ENCODE measurements around the gene ERP29.
"Not testable (repeated sequence)": the region's sequence is repeated elsewhere in the genome, so short reads cannot be mapped to it uniquely, and the experiment has no call there.

ERP29 gene

GRCh38 chr12:111991535-111991934 is 21.7 kb upstream of the ERP29 start:
- Histone ChIP-seq H3K36me3 (ENCODE audit: insufficient read depth, low read length) (no peaks in the 10 kb centered on the region), H3K79me2 (ENCODE audit: control insufficient read depth, insufficient read depth, low read length, unreplicated experiment) (no peaks in the 10 kb centered on the region), H3K4me1 (ENCODE audit: control insufficient read depth, insufficient read depth, low read length, unreplicated experiment) (no peaks in the 10 kb centered on the region), H2AFZ (ENCODE audit: low read length, unreplicated experiment) (no peak overlapping the region), H3K27ac (ENCODE audit: low read depth, low read length) (no peak overlapping the region), H3K27me3 (ENCODE audit: insufficient read depth, low read length) (no peaks in the 10 kb centered on the region), H3K4me3 (ENCODE audit: low read depth, low read length) (no peak overlapping the region)

- no peak overlapping the region for H2AFZ ChIP-seq (ENCODE audit: low read length, unreplicated experiment)
- H3K27ac ChIP-seq (ENCODE audit: low read depth, low read length): no peak overlapping the region
- H3K4me3 ChIP-seq (ENCODE audit: low read depth, low read length): no peak overlapping the region
- H3K4me1 ChIP-seq (ENCODE audit: control insufficient read depth, insufficient read depth, low read length, unreplicated experiment): no peaks in the 10 kb centered on the region
- no peaks in the 10 kb centered on the region for H3K27me3 ChIP-seq (ENCODE audit: insufficient read depth, low read length)
- no peaks in the 10 kb centered on the region for H3K79me2 ChIP-seq (ENCODE audit: control insufficient read depth, insufficient read depth, low read length, unreplicated experiment)
- H3K36me3 ChIP-seq (ENCODE audit: insufficient read depth, low read length): no peaks in the 10 kb centered on the region
These were observed 21.3 kb upstream of the ERP29 start for GRCh38 chr12:111991946-111992345.

- no peaks in the 10 kb centered on the region for H3K36me3 ChIP-seq (ENCODE audit: insufficient read depth, low read length)
- H3K27me3 ChIP-seq (ENCODE audit: insufficient read depth, low read length): no peaks in the 10 kb centered on the region
- H3K27ac ChIP-seq (ENCODE audit: low read depth, low read length): no peak overlapping the region
- H3K4me3 ChIP-seq (ENCODE audit: low read depth, low read length): no peak overlapping the region
- no peak overlapping the region for H2AFZ ChIP-seq (ENCODE audit: low read length, unreplicated experiment)
- H3K4me1 ChIP-seq (ENCODE audit: control insufficient read depth, insufficient read depth, low read length, unreplicated experiment): no peaks in the 10 kb centered on the region
- no peaks in the 10 kb centered on the region for H3K79me2 ChIP-seq (ENCODE audit: control insufficient read depth, insufficient read depth, low read length, unreplicated experiment)
These were observed 20.8 kb upstream of the ERP29 start for GRCh38 chr12:111992464-111992863.

- Histone ChIP-seq H3K27me3 (ENCODE audit: insufficient read depth, low read length) (no peaks in the 10 kb centered on the region), H3K27ac (ENCODE audit: low read depth, low read length) (no peak overlapping the region), H3K79me2 (ENCODE audit: control insufficient read depth, insufficient read depth, low read length, unreplicated experiment) (no peaks in the 10 kb centered on the region), H3K4me3 (ENCODE audit: low read depth, low read length) (no peak overlapping the region), H3K4me1 (ENCODE audit: control insufficient read depth, insufficient read depth, low read length, unreplicated experiment) (no peaks in the 10 kb centered on the region), H2AFZ (ENCODE audit: low read length, unreplicated experiment) (no peak overlapping the region), H3K36me3 (ENCODE audit: insufficient read depth, low read length) (no peaks in the 10 kb centered on the region)
These were observed 19.7 kb upstream of the ERP29 start for GRCh38 chr12:111993292-111994150.

- H3K27me3 ChIP-seq (ENCODE audit: insufficient read depth, low read length); H3K79me2 ChIP-seq (ENCODE audit: control insufficient read depth, insufficient read depth, low read length, unreplicated experiment); H3K36me3 ChIP-seq (ENCODE audit: insufficient read depth, low read length); H3K4me3 ChIP-seq (ENCODE audit: low read depth, low read length); H2AFZ ChIP-seq (ENCODE audit: low read length, unreplicated experiment); H3K4me1 ChIP-seq (ENCODE audit: control insufficient read depth, insufficient read depth, low read length, unreplicated experiment); H3K27ac ChIP-seq (ENCODE audit: low read depth, low read length): not testable (repeated sequence)
These were observed 18.8 kb upstream of the ERP29 start for GRCh38 chr12:111994211-111995111.

GRCh38 chr12:111995782-111996480 is 17.3 kb upstream of the ERP29 start:
- Histone ChIP-seq H3K4me3 (ENCODE audit: low read depth, low read length) (no peak overlapping the region), H3K4me1 (ENCODE audit: control insufficient read depth, insufficient read depth, low read length, unreplicated experiment) (no peaks in the 10 kb centered on the region), H3K27me3 (ENCODE audit: insufficient read depth, low read length) (no peaks in the 10 kb centered on the region), H3K27ac (ENCODE audit: low read depth, low read length) (no peak overlapping the region), H2AFZ (ENCODE audit: low read length, unreplicated experiment) (no peak overlapping the region), H3K36me3 (ENCODE audit: insufficient read depth, low read length) (no peaks in the 10 kb centered on the region), H3K79me2 (ENCODE audit: control insufficient read depth, insufficient read depth, low read length, unreplicated experiment) (no peaks in the 10 kb centered on the region)

- H3K4me3 ChIP-seq (ENCODE audit: low read depth, low read length): no peak overlapping the region
- no peaks in the 10 kb centered on the region for H3K27me3 ChIP-seq (ENCODE audit: insufficient read depth, low read length)
- no peaks in the 10 kb centered on the region for H3K4me1 ChIP-seq (ENCODE audit: control insufficient read depth, insufficient read depth, low read length, unreplicated experiment)
- no peaks in the 10 kb centered on the region for H3K79me2 ChIP-seq (ENCODE audit: control insufficient read depth, insufficient read depth, low read length, unreplicated experiment)
- H2AFZ ChIP-seq (ENCODE audit: low read length, unreplicated experiment): no peak overlapping the region
- H3K27ac ChIP-seq (ENCODE audit: low read depth, low read length): no peak overlapping the region
- no peaks in the 10 kb centered on the region for H3K36me3 ChIP-seq (ENCODE audit: insufficient read depth, low read length)
These were observed 15.9 kb upstream of the ERP29 start for GRCh38 chr12:111997300-111997699.

DNA sequence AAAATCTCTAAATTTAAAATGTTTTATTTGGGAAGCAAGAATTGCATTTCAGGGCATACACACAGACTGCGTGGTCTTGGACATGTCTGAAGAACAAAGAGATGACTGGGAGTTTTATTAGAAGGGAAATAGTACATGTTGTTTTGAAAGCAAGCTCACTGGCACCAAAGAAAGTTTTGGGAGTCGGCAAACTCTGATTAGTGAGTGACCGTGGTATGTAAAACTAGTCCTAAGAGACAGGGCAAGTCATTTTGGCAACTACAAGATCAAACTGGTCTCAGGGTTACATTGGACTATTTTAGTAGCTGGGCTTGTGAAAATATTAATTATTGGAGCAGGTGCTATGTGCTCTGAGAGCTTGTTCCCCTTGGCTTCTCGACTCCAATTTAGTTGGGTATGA is 15.2 kb upstream of the ERP29 start:
- Histone ChIP-seq H3K27me3 (ENCODE audit: insufficient read depth, low read length) (no peaks in the 10 kb centered on the region), H3K27ac (ENCODE audit: low read depth, low read length) (no peak overlapping the region), H3K36me3 (ENCODE audit: insufficient read depth, low read length) (no peaks in the 10 kb centered on the region), H3K4me3 (ENCODE audit: low read depth, low read length) (no peak overlapping the region), H3K4me1 (ENCODE audit: control insufficient read depth, insufficient read depth, low read length, unreplicated experiment) (no peaks in the 10 kb centered on the region), H3K79me2 (ENCODE audit: control insufficient read depth, insufficient read depth, low read length, unreplicated experiment) (no peaks in the 10 kb centered on the region), H2AFZ (ENCODE audit: low read length, unreplicated experiment) (no peak overlapping the region)

GRCh38 chr12:111999129-111999528 is 14.1 kb upstream of the ERP29 start:
- H3K27me3 ChIP-seq (ENCODE audit: insufficient read depth, low read length); H3K4me1 ChIP-seq (ENCODE audit: control insufficient read depth, insufficient read depth, low read length, unreplicated experiment); H3K27ac ChIP-seq (ENCODE audit: low read depth, low read length); H3K36me3 ChIP-seq (ENCODE audit: insufficient read depth, low read length); H2AFZ ChIP-seq (ENCODE audit: low read length, unreplicated experiment); H3K4me3 ChIP-seq (ENCODE audit: low read depth, low read length); H3K79me2 ChIP-seq (ENCODE audit: control insufficient read depth, insufficient read depth, low read length, unreplicated experiment): not testable (repeated sequence)

DNA sequence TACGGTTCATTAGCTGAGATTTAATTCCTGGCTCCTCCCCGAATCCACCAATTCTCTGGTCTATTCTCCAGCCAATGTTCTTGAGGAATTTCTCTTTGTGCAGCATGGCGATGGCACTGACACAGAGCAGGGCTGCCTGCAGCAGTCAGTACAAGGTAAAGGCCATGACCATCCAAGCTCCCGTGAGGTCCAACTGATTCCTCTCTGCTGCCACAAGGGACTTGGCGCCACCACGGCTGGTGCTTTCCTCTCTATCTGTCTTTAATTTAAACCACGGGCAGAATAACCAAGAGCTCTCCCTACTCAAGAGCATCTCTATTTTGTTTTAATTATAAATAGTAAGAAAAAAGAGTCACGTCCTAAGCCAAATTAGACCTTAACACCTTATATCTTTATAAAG is 12.4 kb upstream of the ERP29 start:
- Histone ChIP-seq H3K79me2 (ENCODE audit: control insufficient read depth, insufficient read depth, low read length, unreplicated experiment) (no peaks in the 10 kb centered on the region), H3K27ac (ENCODE audit: low read depth, low read length) (no peak overlapping the region), H2AFZ (ENCODE audit: low read length, unreplicated experiment) (no peak overlapping the region), H3K4me1 (ENCODE audit: control insufficient read depth, insufficient read depth, low read length, unreplicated experiment) (peaks cover 3% of the 10 kb centered on the region), H3K4me3 (ENCODE audit: low read depth, low read length) (no peak overlapping the region), H3K36me3 (ENCODE audit: insufficient read depth, low read length) (no peaks in the 10 kb centered on the region), H3K27me3 (ENCODE audit: insufficient read depth, low read length) (no peaks in the 10 kb centered on the region)
